Upper lobe of left lung (tissue), 4 donors: ENCODE data around the gene RHBDL1.

Source experiments
- CTCF ChIP-seq, 6 experiments: fragments of 450-650 bp in 4 of 6; fragments of 200-600 bp in 2 of 6; sonication (generic) in 2 of 6; IDR thresholded peaks; one replicate each; pipeline ENCODE4 v1.5.1; 2016 to 2019; ENCODE audit warnings: antibody characterized with exemption in 6 of 6
- EP300 ChIP-seq, 4 donors: sonication (generic); formaldehyde crosslinking; IDR thresholded peaks; one replicate each; pipeline ENCODE4 v1.5.1; 2017; ENCODE audit warnings: antibody characterized with exemption in 4 of 4, control low read depth in 2 of 4
- POLR2A ChIP-seq, 4 donors: fragments of 450-650 bp; IDR thresholded peaks; one replicate each; pipeline ENCODE4 v1.5.1; 2016 to 2017; ENCODE audit warnings: antibody characterized with exemption in 4 of 4, mild to moderate bottlenecking in 2 of 4
- POLR2AphosphoS5 ChIP-seq, 2 donors: sonication (generic); formaldehyde crosslinking; IDR thresholded peaks; one replicate each; pipeline ENCODE4 v1.5.1; 2017; ENCODE audit warnings: antibody characterized with exemption in 2 of 2

- TF ChIP-seq CTCF (IDR thresholded peaks at IDR 0.05) (no peak), POLR2A (IDR thresholded peaks at IDR 0.05) (no peak), EP300 (IDR thresholded peaks at IDR 0.05) (no peak), POLR2AphosphoS5 (IDR thresholded peaks at IDR 0.05) (no peak)
Observed at GRCh38 chr16:676565-676902, 1.1 kb downstream of the RHBDL1 start.
